Lower leg skin (tissue), 4 donors: ENCODE results near the gene SELPLG. TPM values are rescaled to one million over a fixed set of nuclear protein-coding genes. Genes with fewer than 3 reads are reported as not detected.
"Not testable (repeated sequence)": the region's sequence is repeated elsewhere in the genome, so short reads cannot be mapped to it uniquely, and the experiment has no call there.

Experiments
- DNase-seq, 2 donors: peaks; one replicate each; pipeline ENCODE4 v3.0.0-alpha.2; 2019; ENCODE audit warnings: low spot score in 2 of 2
- H3K4me3 ChIP-seq: fragments of 200-600 bp; sonication (generic); 2 replicates; pipeline ENCODE4 v1.5.1; 2017; ENCODE audit warnings: mild to moderate bottlenecking, low read depth; ENCODE audit not compliant: poor library complexity, severe bottlenecking
- POLR2A ChIP-seq, 2 donors: fragments of 450-650 bp; IDR thresholded peaks; one replicate each; pipeline ENCODE4 v1.6.1; 2016 to 2017; ENCODE audit warnings: antibody characterized with exemption in 2 of 2, mild to moderate bottlenecking in 1 of 2, moderate library complexity in 1 of 2
- WGBS, 2 donors: methylation state at CpG; one replicate each; pipeline ENCODE4 v1.1.5; 2018; 5-methylcytosine and 5-hydroxymethylcytosine counted together
- intact Hi-C: fragments of 100-400 bp; cut with DNase I; formaldehyde crosslinking; loops from one replicate; pipeline ENCODE4 v1.15.0; 2023; ENCODE audit warnings: low total_unique reads
- total RNA-seq, 4 donors: library from RNA; depleted of rRNA; stranded (reverse); fragments of >200 nt; gene quantifications; one replicate each; pipeline ENCODE4 v1.1.0, GENCODE V29; 2016
- TF ChIP-seq, protein P1 (sequence below), 3 donors: fragments of 450-650 bp; IDR thresholded peaks; one replicate each; pipeline ENCODE4 v1.5.1; 2016; ENCODE audit warnings: antibody characterized with exemption in 3 of 3, mild to moderate bottlenecking in 3 of 3, moderate library complexity in 2 of 3

SELPLG gene
- total RNA-seq, 4 donors from 2014 or later: 1.2 to 4.6 (median 3.0) TPM

DNA sequence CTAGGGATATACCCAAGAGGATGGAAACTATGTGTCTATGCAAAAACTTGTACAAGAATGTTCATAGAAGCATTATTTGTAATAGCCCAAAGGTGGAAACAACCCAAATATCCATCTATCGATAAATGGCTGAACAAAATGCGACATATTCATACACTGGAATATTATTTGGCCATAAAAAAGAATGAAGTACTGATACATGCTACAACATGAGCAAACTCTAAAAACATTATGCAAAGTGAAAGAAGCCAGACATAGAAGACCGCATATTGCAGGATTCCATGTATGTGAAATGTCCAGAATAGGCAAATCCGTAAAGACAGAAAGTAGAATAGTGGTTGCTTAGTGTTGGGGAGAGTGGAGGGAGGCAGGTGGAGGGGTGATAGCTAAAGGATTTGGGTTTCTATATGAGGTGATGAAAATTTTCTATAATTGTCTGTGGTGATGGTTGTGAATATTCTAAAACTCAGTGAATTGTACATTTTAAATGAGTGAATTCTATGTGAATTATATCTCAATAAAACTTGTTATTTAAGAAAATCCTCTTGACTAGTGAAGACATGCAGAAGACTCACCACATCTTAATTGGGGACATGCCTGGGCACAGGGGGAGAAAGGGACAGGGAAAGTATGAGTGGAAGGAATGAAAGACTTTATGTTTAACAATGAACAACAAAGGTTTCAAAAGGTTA, 29.8 kb upstream of the SELPLG start:
- DNase-seq: no peak
- TF ChIP-seq, protein P1, sequence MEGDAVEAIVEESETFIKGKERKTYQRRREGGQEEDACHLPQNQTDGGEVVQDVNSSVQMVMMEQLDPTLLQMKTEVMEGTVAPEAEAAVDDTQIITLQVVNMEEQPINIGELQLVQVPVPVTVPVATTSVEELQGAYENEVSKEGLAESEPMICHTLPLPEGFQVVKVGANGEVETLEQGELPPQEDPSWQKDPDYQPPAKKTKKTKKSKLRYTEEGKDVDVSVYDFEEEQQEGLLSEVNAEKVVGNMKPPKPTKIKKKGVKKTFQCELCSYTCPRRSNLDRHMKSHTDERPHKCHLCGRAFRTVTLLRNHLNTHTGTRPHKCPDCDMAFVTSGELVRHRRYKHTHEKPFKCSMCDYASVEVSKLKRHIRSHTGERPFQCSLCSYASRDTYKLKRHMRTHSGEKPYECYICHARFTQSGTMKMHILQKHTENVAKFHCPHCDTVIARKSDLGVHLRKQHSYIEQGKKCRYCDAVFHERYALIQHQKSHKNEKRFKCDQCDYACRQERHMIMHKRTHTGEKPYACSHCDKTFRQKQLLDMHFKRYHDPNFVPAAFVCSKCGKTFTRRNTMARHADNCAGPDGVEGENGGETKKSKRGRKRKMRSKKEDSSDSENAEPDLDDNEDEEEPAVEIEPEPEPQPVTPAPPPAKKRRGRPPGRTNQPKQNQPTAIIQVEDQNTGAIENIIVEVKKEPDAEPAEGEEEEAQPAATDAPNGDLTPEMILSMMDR (IDR thresholded peaks at IDR 0.05): no peak
- TF ChIP-seq POLR2A (IDR thresholded peaks at IDR 0.05): no peak
- H3K4me3 ChIP-seq: no peak overlapping the region
- 95 to 96% methylated on average over 4 of the region's 4 CpGs for WGBS, 2 donors
- intact Hi-C loops: loop anchor here (2.0 to 10.0 kb wide), 2 partner anchors 143 to 291 kb away; no protein-coding TSS in a partner anchor

DNA sequence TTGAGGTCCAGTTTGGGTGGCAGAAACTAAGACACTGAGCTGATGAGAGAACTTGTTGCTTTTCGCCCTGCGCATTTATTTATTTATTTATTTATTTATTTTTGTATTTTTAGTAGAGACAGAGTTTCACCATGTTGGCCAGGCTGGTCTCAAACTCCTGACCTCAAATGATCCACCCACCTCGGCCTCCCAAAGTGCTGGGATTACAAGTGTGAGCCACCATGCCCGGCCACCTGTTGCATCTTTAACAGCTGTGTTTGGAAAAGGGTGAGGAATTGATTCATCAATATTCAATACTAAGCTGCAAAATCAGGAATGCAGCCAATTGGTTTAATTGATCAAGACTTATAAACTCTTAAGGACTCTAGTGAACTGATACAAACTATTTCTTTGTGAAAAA, 24.4 kb upstream of the SELPLG start:
- DNase-seq, intact Hi-C loops, H3K4me3 ChIP-seq: not testable (repeated sequence)
- WGBS, 2 donors: 95% methylated on average over 4 of the region's 4 CpGs

DNA sequence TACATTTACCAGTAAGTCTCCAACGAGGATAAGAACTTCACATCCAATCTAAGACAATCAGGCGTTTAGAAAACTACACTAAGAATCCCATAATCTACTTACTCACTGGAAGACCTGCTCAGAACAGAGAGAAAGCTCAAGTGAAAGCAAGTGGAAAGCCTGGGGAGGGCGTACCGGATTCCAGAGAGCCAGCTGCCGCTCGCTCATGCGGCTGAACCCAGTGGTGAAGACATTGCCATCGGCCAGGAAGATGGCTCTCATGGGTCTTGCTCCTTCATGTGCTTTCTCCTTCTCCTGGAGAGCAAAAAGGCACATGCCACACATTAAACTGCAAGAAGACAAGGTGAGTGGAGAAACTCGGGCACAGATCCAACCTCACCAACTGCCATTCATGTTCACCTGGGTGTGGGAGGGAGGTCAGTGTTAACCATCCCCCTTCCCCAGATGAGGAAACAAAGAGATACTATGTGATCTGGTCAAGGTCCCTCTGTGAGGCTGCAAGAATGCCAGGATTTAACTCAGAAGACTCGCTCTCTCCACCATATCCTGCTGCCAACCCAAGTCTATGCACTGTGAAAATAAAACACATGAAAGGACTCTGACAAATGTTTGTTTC, 23.5 kb upstream of the SELPLG start:
- intact Hi-C loops: no loop called here
- no peak for DNase-seq
- WGBS, 2 donors: 86 to 99% methylated on average over 10 of the region's 10 CpGs
- no peak for TF ChIP-seq POLR2A (IDR thresholded peaks at IDR 0.05)
- TF ChIP-seq, protein P1 (IDR thresholded peaks at IDR 0.05): no peak
- no peak overlapping the region for H3K4me3 ChIP-seq

DNA sequence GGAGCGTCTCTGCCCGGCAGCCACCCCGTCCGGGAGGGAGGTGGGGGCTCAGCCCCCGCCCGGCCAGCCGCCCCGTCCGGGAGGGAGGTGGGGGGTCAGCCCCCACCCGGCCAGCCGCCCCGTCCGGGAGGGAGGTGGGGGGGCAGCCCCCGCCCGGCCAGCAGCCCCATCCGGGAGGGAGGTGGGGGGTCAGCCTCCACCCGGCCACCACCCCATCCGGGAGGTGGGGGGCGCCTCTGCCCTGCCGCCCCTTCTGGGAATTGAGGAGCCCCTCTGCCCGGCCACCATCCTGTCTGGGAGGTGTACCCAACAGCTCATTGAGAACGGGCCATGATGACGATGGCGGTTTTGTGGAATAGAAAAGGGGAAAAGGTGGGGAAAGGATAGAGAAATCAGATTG, 22.6 kb upstream of the SELPLG start:
- intact Hi-C loops, DNase-seq, H3K4me3 ChIP-seq: not testable (repeated sequence)
- WGBS, 2 donors: 91 to 97% methylated on average over 8 to 11 of the region's 24 CpGs

DNA sequence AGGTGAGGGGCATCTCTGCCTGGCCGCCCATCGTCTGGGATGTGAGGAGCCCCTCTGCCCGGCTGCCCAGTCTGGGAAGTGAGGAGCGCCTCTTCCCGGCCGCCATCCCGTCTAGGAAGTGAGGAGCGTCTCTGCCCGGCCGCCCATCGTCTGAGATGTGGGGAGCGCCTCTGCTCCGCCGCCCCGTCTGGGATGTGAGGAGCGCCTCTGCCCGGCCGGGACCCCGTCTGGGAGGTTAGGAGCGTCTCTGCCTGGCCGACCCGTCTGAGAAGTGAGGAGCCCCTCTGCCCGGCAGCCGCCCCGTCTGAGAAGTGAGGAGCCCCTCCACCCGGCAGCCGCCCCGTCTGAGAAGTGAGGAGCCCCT, 22.1 kb upstream of the SELPLG start:
- intact Hi-C loops, DNase-seq, H3K4me3 ChIP-seq: not testable (repeated sequence)
- WGBS, 2 donors: 92% methylated on average over 25 of the region's 28 CpGs; no CpG with 5 or more reads in 1 of the 2 donors

DNA sequence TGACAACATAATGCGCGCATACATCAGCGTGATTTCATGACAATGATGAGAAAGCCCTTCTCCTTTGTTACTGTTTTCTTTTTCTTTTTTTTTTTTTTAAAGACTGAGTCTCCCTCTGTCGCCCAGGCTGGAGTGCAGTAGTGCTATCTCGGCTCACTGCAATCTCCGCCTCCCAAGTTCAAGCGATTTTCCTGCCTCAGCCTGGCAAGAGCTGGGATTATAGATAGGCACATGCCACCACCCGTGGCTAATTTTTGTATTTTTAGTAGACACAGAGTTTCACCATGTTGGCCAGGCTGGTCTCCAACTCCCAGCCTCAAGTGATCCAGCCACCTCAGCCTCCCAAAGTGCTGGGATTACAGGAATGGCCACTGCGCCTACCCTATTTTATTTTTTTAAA, 20.9 kb upstream of the SELPLG start:
- intact Hi-C loops, DNase-seq, H3K4me3 ChIP-seq: not testable (repeated sequence)
- 85 to 87% methylated on average over 9 of the region's 9 CpGs for WGBS, 2 donors

DNA sequence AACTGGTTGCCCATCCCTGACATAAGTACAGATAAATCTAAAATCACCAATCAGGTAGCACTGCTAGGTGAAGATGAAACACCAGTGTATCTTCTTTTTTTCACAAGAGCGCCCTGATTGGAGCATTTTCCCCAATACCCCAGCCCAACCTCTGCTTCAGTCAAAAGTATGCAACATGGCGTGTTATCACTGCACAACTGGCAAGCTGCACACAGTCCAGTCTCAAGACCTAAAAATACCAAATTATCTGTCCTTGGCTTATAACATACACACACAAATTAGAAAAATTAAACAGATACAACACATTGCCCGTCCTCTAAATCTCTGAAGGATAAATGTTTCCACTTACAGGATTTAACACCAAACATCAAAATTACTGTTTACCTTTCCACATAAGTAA, 20.2 kb upstream of the SELPLG start:
- TF ChIP-seq POLR2A (IDR thresholded peaks at IDR 0.05): no peak
- TF ChIP-seq, protein P1 (IDR thresholded peaks at IDR 0.05): no peak
- intact Hi-C loops: no loop called here

DNA sequence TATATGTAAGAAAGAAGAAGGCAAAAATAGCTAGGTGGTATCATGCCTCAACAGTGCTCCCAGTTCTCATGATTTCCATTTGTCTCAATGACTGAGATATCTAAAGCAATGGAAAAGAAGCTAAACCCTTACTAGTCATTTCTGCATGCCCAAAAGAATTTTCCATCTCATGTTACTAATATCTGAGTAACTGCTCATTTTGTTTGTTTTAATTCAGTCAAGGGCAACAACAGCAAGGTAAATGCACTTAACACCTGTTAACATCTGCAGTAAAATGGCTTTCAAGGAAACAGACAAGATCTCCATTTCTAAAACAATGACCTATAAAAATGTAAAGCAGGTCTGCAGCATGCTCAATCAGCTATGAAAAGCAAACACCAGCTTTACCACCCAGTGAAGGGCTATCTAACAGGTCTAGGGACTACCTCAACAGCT, 19.4 kb upstream of the SELPLG start:
- no peak for DNase-seq
- TF ChIP-seq, protein P1 (IDR thresholded peaks at IDR 0.05): no peak
- intact Hi-C loops: no loop called here
- H3K4me3 ChIP-seq: no peak overlapping the region

More for the DNA sequence above, 20.2 kb upstream of the SELPLG start:
- WGBS, 2 donors: 94% methylated on average over 3 of the region's 3 CpGs
- DNase-seq: no peak
- H3K4me3 ChIP-seq: no peak overlapping the region
